H9 (cell line): ENCODE data around the gene FHIP1B. TPM values are rescaled to one million over a fixed set of nuclear protein-coding genes. Genes with fewer than 3 reads are reported as not detected.

Source experiments
- DNase-seq: peaks from one replicate; pipeline ENCODE4 v3.0.0-alpha.2; 2017
- H2AFZ ChIP-seq: one replicate; pipeline ENCODE4 v1.6.1; 2013; ENCODE audit warnings: mild to moderate bottlenecking, low read length, control low read depth, moderate library complexity
- H2AK5ac ChIP-seq: 2 replicates; pipeline ENCODE4 v1.6.1; 2013; ENCODE audit warnings: low read length, control low read depth, mixed read lengths; ENCODE audit not compliant: insufficient read length
- H2BK120ac ChIP-seq: one replicate; pipeline ENCODE4 v1.6.1; 2013; ENCODE audit warnings: low read depth, mild to moderate bottlenecking, low read length, control low read depth, inconsistent platforms; ENCODE audit not compliant: poor library complexity, severe bottlenecking
- H2BK12ac ChIP-seq: 2 replicates; pipeline ENCODE4 v1.6.1; 2013; ENCODE audit warnings: low read length, control low read depth, mixed read lengths, low read depth; ENCODE audit not compliant: insufficient read length
- H2BK15ac ChIP-seq: 2 replicates; pipeline ENCODE4 v1.6.1; 2013; ENCODE audit warnings: low read depth, low read length, control low read depth
- H2BK20ac ChIP-seq: one replicate; pipeline ENCODE4 v1.6.1; 2013; ENCODE audit warnings: low read depth, mild to moderate bottlenecking, low read length, control low read depth, inconsistent platforms; ENCODE audit not compliant: poor library complexity, severe bottlenecking
- H2BK5ac ChIP-seq: 2 replicates; pipeline ENCODE4 v1.6.1; 2013; ENCODE audit warnings: low read length, control low read depth, mixed read lengths; ENCODE audit not compliant: insufficient read length
- H3K14ac ChIP-seq: 2 replicates; pipeline ENCODE4 v1.6.1; 2013; ENCODE audit warnings: low read length, control low read depth; ENCODE audit not compliant: insufficient read depth
- H3K18ac ChIP-seq: 2 replicates; pipeline ENCODE4 v1.6.1; 2013; ENCODE audit warnings: low read depth, mild to moderate bottlenecking, mixed read lengths, low read length, control low read depth; ENCODE audit not compliant: insufficient read length
- H3K23ac ChIP-seq: 2 replicates; pipeline ENCODE4 v1.6.1; 2013; ENCODE audit warnings: low read length, control low read depth, mixed read lengths, low read depth; ENCODE audit not compliant: insufficient read length
- H3K23me2 ChIP-seq: 2 replicates; pipeline ENCODE4 v1.6.1; 2013; ENCODE audit warnings: low read depth, mild to moderate bottlenecking, mixed read lengths, low read length, control low read depth; ENCODE audit not compliant: insufficient read length, poor library complexity, severe bottlenecking
- H3K27ac ChIP-seq: 2 replicates; pipeline ENCODE4 v1.5.1; 2013; ENCODE audit warnings: low read length, control low read depth, mixed read lengths, low read depth; ENCODE audit not compliant: insufficient read length
- H3K27me3 ChIP-seq: 2 replicates; pipeline ENCODE4 v1.6.1; 2013; ENCODE audit warnings: low read length, control low read depth, inconsistent platforms; ENCODE audit not compliant: insufficient read depth
- H3K4ac ChIP-seq: 2 replicates; pipeline ENCODE4 v1.6.1; 2013; ENCODE audit warnings: low read depth, mild to moderate bottlenecking, control low read depth, inconsistent platforms, low read length, moderate library complexity
- H3K4me1 ChIP-seq: 2 replicates; pipeline ENCODE4 v1.6.1; 2013; ENCODE audit warnings: low read length, control low read depth, inconsistent platforms; ENCODE audit not compliant: insufficient read depth
- H3K4me2 ChIP-seq: 2 replicates; pipeline ENCODE4 v1.6.1; 2013; ENCODE audit warnings: low read length, control low read depth, mixed read lengths; ENCODE audit not compliant: insufficient read length, insufficient read depth
- H3K56ac ChIP-seq: 2 replicates; pipeline ENCODE4 v1.6.1; 2013; ENCODE audit warnings: low read depth, mild to moderate bottlenecking, mixed read lengths, low read length, control low read depth; ENCODE audit not compliant: insufficient read length
- H3K79me1 ChIP-seq: 2 replicates; pipeline ENCODE4 v1.6.1; 2013; ENCODE audit warnings: low read depth, mild to moderate bottlenecking, moderate library complexity, low read length, control low read depth, inconsistent platforms; ENCODE audit not compliant: insufficient read depth, poor library complexity, severe bottlenecking
- H3K79me2 ChIP-seq: 2 replicates; pipeline ENCODE4 v1.6.1; 2013; ENCODE audit warnings: low read length, control low read depth, inconsistent platforms; ENCODE audit not compliant: insufficient read depth
- H3K9ac ChIP-seq: 2 replicates; pipeline ENCODE4 v1.6.1; 2013; ENCODE audit warnings: low read length, control low read depth, mixed read lengths; ENCODE audit not compliant: insufficient read length; ENCODE audit errors: extremely low read depth
- H3K9me3 ChIP-seq: one replicate; pipeline ENCODE4 v1.6.1; 2013; ENCODE audit warnings: low read depth, low read length, inconsistent platforms; ENCODE audit not compliant: control insufficient read depth
- H3T11ph ChIP-seq: one replicate; pipeline ENCODE4 v1.6.1; 2013; ENCODE audit warnings: mild to moderate bottlenecking, low read length, control low read depth, inconsistent platforms
- H4K20me1 ChIP-seq: one replicate; pipeline ENCODE4 v1.6.1; 2013; ENCODE audit not compliant: control insufficient read depth, insufficient read length, insufficient read depth
- H4K5ac ChIP-seq: 2 replicates; pipeline ENCODE4 v1.6.1; 2013; ENCODE audit warnings: low read depth, mild to moderate bottlenecking, mixed read lengths, low read length, control low read depth; ENCODE audit not compliant: insufficient read length
- H4K8ac ChIP-seq: replicated peaks from 2 replicates; pipeline ENCODE4 v1.6.1; 2013; ENCODE audit warnings: low read length, control low read depth, mixed read lengths, low read depth; ENCODE audit not compliant: insufficient read length
- H4K91ac ChIP-seq: 2 replicates; pipeline ENCODE4 v1.6.1; 2013; ENCODE audit warnings: low read depth, mild to moderate bottlenecking, moderate library complexity, mixed read lengths, low read length, control low read depth; ENCODE audit not compliant: insufficient read length
- H3K27ac Mint-ChIP-seq, 3 experiments: 2 replicates in 2 of 3; 3 replicates in 1 of 3; pipeline ENCODE4 v1.8.0; 2020 to 2021; ENCODE audit warnings: mixed read lengths in 3 of 3, mild to moderate bottlenecking in 1 of 3, moderate library complexity in 1 of 3
- H3K27me3 Mint-ChIP-seq: 2 replicates; pipeline ENCODE4 v1.8.0; 2021; ENCODE audit warnings: low read depth, mild to moderate bottlenecking, moderate library complexity, mixed read lengths
- H3K36me3 Mint-ChIP-seq, 3 experiments: 2 replicates in 2 of 3; 3 replicates in 1 of 3; pipeline ENCODE4 v1.8.0; 2020 to 2021; ENCODE audit warnings: low read depth in 3 of 3, mixed read lengths in 3 of 3; ENCODE audit not compliant: insufficient read depth in 1 of 3
- H3K4me1 Mint-ChIP-seq, 2 experiments: 2 replicates each; pipeline ENCODE4 v1.8.0; 2020; ENCODE audit warnings: mixed read lengths in 2 of 2
- H3K4me3 Mint-ChIP-seq, 2 experiments: 2 replicates in 1 of 2; 3 replicates in 1 of 2; pipeline ENCODE4 v1.8.0; 2020 to 2021; ENCODE audit warnings: mild to moderate bottlenecking in 2 of 2, mixed read lengths in 2 of 2, moderate library complexity in 1 of 2
- H3K9me3 Mint-ChIP-seq, 2 experiments: 2 replicates in 1 of 2; 3 replicates in 1 of 2; pipeline ENCODE4 v1.8.0; 2020; ENCODE audit warnings: mild to moderate bottlenecking in 2 of 2, mixed read lengths in 2 of 2, moderate library complexity in 1 of 2
- WGBS: extraction: QIAGEN DNeasy Blood & Tissue Kit; methylation state at CpG from one replicate; pipeline ENCODE4 v1.1.7; 2013; ENCODE audit warnings: missing lambda C conversion rate, low lambda C conversion rate, mixed read lengths; ENCODE audit not compliant: insufficient read length; ENCODE audit errors: extremely low coverage; 5-methylcytosine and 5-hydroxymethylcytosine counted together
- total RNA-seq: library from RNA; stranded (reverse); gene quantifications from 2 replicates; pipeline ENCODE4 v1.2.1, GENCODE V29; 2021
- TF ChIP-seq, protein P1 (sequence below): fragments of 200-600 bp; sonication (generic); conservative IDR thresholded peaks from 3 replicates; pipeline ENCODE4 v1.8.0; 2021; ENCODE audit warnings: antibody characterized with exemption, mild to moderate bottlenecking

FHIP1B gene
- total RNA-seq, 1 experiment from 2014 or later = 28.5 TPM

DNA sequence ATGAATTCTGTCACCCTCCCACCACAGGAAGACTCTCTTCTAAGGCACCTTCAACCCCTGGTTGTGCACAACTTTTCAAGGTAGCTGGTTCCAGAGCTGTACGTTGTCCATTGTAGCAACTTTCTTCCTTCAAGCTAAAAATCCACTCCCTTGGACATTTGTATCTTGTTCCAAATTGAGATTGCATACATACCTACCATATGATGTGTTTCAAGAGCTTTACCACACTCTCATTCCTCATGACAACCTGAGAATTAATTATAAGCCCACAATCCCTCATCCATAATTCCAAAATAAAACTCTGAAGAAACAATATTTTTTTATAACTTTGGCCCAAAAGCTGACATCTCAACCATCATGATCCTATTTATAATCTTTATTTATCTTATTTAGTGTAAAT is 32.4 kb downstream of the FHIP1B start:
- Mint-ChIP-seq H3K4me1 (peaks cover 8% of the 10 kb centered on the region in 2 experiments), H3K27me3 (no peaks in the 10 kb centered on the region), H3K9me3 (no peaks in the 10 kb centered on the region), H3K36me3 (peaks cover 0 to 5% (median 0%) of the 10 kb centered on the region in 3 experiments; a peak in 2 of 7 replicates), H3K4me3 (no peak overlapping the region), H3K27ac (no peak overlapping the region)
- H4K5ac ChIP-seq = no peak overlapping the region
- no peaks in the 10 kb centered on the region for H3K79me2 ChIP-seq
- no peak overlapping the region for H3K9ac ChIP-seq
- H2BK5ac ChIP-seq = no peak overlapping the region
- no CpG with 5 or more reads among the region's 1 CpG for WGBS
- no peak overlapping the region for H3T11ph ChIP-seq
- no peak overlapping the region for H2BK15ac ChIP-seq
- no peak overlapping the region for H3K14ac ChIP-seq
- H3K27ac ChIP-seq = no peak overlapping the region
- no peaks in the 10 kb centered on the region for H3K79me1 ChIP-seq
- no peak overlapping the region for H3K4ac ChIP-seq
- no peak for DNase-seq
- no peak overlapping the region for H2AFZ ChIP-seq
- no peaks in the 10 kb centered on the region for H3K9me3 ChIP-seq
- H4K91ac ChIP-seq = no peak overlapping the region
- H2BK20ac ChIP-seq = no peak overlapping the region
- no peaks in the 10 kb centered on the region for H3K23me2 ChIP-seq
- no peaks in the 10 kb centered on the region for H4K20me1 ChIP-seq
- peaks cover 3% of the 10 kb centered on the region; the same call in 1 of the 2 replicates for H3K4me1 ChIP-seq
- TF ChIP-seq, protein P1, sequence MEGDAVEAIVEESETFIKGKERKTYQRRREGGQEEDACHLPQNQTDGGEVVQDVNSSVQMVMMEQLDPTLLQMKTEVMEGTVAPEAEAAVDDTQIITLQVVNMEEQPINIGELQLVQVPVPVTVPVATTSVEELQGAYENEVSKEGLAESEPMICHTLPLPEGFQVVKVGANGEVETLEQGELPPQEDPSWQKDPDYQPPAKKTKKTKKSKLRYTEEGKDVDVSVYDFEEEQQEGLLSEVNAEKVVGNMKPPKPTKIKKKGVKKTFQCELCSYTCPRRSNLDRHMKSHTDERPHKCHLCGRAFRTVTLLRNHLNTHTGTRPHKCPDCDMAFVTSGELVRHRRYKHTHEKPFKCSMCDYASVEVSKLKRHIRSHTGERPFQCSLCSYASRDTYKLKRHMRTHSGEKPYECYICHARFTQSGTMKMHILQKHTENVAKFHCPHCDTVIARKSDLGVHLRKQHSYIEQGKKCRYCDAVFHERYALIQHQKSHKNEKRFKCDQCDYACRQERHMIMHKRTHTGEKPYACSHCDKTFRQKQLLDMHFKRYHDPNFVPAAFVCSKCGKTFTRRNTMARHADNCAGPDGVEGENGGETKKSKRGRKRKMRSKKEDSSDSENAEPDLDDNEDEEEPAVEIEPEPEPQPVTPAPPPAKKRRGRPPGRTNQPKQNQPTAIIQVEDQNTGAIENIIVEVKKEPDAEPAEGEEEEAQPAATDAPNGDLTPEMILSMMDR = no peak
- H3K27me3 ChIP-seq = no peaks in the 10 kb centered on the region
- no peak overlapping the region for H3K23ac ChIP-seq
- no peak overlapping the region for H3K56ac ChIP-seq
- no peak overlapping the region for H2BK120ac ChIP-seq
- no peak overlapping the region for H4K8ac ChIP-seq
- H3K18ac ChIP-seq = no peak overlapping the region
- H3K4me2 ChIP-seq = no peak overlapping the region
- no peak overlapping the region for H2BK12ac ChIP-seq
- H2AK5ac ChIP-seq = no peak overlapping the region
